GM21515 (cell line): ENCODE results near the gene TTLL5.
A peak's percentile ranks its signal among the peaks of the same experiment; 100 is the strongest.

Experiments
- ATAC-seq: cut with Tn5 transposase; IDR thresholded peaks from one replicate; pipeline ENCODE4 v1.9.1; 2021; ENCODE audit not compliant: unreplicated experiment

The TTLL5 gene

DNA sequence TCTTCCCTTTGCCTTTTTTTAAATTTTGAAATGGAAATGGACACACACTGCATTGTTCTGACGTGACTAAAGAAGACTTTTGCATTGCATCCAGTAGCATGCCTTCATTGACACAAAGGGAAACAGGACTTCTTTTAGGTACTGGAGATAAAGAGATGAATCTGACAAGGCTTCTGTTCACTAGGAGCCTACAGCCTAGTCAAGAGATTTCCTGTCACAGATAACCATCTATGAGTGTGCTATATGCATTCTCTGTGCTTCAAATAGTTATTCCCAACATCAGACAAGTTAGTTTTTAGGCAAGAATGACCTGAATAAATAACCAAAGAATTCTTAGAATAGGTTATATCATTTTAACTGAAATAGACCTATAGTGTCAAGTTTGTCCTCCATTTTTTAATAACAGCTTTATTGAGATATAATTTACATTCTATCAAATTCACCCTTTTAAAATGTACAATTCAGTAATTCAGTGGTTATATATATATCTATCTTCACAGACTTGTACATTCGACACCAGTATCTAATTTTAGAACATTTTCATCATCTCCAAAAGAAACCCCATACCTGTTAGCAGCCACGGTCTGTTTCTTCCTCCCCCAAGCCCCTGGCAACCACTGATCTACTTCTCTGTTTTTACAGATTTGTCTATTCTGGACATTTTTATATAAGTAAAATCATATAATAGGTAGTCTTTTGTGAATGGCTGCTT lies 122.7 kb downstream of the TTLL5 start:
- no peak for ATAC-seq

- no peak for ATAC-seq
Observed at GRCh38 chr14:75784314-75784686, 123.3 kb downstream of the TTLL5 start.

GRCh38 chr14:75793806-75794205 lies 132.8 kb downstream of the TTLL5 start:
- no peak for ATAC-seq

DNA sequence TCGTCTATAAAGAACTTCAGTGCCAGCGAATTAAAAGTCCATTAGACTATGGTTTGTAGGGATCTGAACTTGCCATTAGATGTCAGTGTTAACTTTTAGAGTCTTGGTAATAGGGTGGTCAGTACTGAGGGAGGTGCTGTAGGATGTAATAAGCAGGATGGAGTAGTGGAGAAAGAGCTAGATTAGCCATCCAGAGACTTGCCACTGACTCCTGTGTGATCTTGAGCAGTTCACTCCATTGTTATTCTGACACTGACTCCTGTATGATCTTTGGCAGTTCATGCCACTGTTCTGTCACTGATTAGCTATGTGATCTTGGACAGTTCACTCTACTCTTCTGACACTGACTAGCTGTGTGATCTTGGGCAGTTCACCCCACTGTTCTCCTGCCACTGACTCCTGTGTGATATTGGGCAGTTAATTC lies 133.6 kb downstream of the TTLL5 start:
- no peak for ATAC-seq

DNA sequence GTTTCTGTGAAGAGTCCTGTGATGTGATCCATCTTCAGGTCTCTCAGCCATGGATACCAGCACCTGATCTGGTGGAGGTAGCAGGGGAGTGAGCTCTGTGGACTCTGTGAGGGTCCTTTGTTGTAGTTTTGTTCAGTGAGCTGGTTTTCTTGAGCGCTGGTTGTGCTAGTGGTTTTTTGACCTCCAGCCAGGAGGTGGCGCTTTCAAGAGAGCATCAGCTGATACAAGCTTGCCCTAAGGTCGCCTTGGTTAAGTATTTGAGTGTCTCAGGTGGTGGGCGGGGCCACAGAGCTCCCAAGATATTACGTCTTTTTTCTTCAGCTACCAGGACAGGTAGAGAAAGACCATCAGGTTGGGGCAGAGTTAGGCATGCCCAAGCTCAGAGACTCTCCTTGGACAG lies 139.7 kb downstream of the TTLL5 start:
- no peak for ATAC-seq

DNA sequence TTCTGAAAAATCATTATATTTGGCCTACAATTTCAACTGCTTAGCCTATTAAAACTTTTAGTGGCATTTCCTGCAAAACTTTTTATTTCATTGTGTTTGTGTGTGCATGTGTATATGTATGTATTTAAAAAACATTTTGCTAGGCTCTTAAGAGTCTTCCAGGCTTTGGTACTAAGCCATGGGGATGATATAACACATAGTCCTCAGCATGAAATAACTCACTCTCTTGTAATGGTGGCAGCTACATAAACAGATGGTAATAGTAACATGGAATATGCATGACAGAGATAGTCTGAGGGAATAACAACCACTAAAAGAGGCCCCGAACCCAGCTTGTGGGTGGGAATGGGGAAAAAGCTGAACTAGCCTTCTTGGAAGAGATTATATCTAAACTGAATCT lies 141.4 kb downstream of the TTLL5 start:
- no peak for ATAC-seq

GRCh38 chr14:75803765-75804164 lies 142.7 kb downstream of the TTLL5 start:
- no peak for ATAC-seq

DNA sequence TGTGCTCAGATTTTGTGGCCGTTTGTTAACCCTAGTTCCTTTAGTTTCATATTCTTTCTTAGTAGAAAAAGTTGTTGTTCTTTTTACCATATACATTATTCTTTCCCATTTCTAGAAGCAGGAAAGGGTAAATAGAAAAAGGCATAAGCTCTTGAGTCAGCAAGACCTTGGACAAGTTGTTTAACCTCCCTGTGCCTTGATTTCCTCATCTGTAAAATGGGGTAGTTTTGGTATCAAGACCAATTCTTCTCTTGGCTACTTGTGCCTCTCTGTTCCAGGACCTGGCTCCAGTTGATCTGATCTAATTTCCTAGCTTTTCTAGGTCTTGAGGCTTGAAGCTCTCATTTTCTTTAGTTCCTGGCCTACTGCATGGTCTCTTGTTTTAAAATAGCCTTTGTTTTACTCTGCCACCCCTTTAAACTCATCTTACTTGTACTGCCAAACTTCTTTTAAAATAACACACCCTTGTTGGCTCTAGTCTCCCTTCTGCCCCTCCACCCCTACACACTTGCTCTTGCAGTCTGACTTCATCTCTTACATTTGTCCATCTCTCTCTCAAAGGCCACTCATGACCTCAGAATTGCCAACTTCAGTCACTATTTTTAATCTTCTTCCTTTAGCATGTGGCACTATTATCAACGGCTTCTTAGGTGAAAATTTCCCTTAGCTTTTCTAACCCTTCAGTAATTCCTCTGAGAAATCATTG lies 143.7 kb downstream of the TTLL5 start:
- ATAC-seq = no peak

GRCh38 chr14:75805646-75806045 lies 144.6 kb downstream of the TTLL5 start:
- ATAC-seq = no peak

DNA sequence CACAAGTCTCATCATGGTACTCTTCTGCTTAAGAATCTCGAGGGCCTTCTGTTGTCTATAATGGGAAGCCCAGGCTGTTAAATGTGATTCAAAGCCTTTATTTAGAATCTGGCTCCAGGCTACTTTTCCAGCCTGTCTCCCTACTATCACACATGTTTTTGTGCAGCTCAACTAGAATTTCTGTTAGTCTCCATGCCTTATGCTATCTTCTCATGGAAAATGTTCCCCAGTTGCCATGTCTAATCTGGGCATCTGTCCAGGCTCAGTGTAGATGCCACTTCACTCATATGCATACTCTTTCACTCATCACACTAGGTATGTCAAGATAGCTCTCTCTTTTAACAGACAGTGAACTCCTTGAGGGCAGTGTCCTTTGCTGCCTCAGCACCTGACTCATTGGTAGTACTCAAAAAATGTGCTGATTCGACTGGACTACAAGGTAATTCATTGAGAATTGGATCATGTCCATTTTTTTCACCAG lies 145.3 kb downstream of the TTLL5 start:
- ATAC-seq = no peak

DNA sequence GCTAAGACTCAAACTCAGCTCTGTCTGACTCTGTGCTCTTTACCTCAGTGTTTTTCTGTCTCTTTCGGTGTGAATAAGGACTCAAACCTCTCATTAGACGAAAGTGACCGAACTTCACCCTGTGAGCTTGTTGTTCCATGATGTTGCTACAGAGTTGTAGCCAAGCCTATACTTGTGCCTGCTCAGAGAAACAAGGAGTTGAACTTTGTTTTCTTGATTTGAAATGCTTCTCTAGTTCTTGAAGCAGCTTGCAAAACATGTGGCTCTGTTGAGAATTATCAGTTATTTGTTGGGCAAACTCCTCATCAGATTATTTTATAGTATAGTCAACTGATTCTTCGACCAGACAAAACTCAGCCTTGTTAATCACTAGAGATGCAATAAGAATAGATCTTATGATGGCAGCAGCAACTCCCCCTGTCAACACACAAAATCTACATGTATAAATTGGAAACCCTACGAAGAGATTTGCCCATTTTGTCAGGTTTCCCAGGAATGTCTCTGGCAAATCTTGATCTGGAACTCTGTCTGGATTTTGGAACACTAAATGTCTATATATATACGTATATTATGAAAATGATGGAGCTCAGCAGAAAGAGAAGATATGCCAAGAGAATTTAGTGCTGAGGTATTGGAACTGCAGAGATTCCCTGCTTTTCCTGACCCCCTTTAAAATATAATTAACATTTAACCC lies 146.8 kb downstream of the TTLL5 start:
- no peak for ATAC-seq

DNA sequence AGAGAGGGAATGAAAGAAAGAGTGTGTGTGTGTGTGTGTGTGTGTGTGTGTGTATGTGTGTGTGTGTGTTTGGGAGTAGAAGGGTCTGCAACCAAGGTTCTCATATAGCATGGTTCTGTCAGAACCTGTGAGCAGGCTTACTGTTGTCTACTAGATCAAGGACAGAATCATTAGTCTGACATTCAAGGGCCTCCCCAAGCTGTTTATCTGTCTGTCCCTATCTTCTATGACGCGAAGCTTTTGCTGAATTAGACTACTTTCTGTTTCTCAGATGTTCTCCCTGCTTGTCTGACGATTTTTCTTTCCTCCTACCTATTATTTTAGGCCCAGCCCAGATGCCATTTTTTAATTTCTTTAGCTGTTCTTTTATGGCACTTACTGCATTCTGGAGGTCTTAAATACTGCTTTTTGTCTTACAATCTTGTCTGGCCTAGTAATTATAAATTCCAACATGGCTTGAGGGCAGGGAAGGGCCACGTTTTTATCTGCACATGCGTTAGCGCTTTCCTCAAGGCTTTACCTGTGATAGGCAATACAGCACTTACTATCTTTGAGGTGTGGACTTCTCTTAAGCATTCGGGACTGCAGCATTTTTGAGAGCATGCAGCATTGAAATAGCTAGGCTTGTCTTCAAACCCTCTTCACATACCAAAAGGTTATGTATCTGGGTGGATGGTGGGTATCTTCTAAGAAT lies 150.2 kb downstream of the TTLL5 start:
- no peak for ATAC-seq

- no peak for ATAC-seq
Observed at GRCh38 chr14:75811872-75812499, 150.9 kb downstream of the TTLL5 start.

DNA sequence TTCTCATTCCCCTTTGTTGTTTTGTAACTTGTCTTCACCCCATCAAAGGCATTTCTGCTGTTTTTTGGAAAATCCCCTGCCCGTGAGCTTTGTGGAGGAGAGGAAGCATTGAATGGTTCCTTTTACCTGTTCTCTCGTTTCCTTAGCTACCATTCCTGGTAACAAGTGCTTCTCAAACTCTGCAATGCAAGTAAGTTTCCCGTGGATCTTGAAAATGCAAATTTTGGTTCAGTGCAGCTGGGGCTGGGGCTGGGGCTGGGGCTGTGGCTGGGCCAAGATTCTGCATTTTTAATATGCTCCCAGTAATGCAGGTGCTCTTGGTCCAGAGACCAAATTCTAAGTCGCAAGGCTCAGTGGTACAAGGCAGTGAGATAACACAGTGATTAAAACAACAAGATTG lies 151.6 kb downstream of the TTLL5 start:
- ATAC-seq = no peak

- no peak for ATAC-seq
Observed at GRCh38 chr14:75820761-75821160, 159.7 kb downstream of the TTLL5 start.

- no peak for ATAC-seq
Observed at GRCh38 chr14:75821831-75822521, 160.9 kb downstream of the TTLL5 start.

DNA sequence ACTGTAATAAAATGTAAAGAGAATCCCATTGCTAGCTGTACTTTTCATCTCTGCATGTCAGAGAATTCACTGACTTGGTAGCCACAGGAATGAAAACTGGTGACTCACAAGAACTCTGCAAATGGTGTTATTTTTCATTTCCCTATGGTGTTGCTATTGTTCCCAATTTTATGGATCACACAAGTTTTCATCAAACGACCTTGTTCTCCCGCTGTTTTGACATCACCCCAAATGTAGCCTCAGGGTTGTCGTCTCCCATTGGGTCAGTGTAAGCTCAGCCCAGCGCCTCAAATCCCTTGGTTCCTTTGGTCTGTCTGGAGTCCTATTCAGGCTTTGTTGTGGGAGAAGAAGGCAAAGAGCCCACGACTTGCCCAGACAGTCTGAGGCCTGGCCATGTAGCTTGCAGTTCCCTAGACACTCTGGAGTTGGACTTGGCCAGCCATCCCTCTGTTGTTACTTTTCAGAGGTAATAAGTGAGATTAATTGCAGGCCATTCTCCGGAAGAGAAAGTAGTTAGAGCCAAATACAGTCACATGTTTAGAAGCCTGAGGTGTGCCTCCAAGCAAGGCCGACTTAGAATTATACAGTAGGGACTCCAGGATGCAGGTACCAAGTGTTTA lies 161.6 kb downstream of the TTLL5 start:
- ATAC-seq = no peak

GRCh38 chr14:75823334-75823733 lies 162.3 kb downstream of the TTLL5 start:
- no peak for ATAC-seq

DNA sequence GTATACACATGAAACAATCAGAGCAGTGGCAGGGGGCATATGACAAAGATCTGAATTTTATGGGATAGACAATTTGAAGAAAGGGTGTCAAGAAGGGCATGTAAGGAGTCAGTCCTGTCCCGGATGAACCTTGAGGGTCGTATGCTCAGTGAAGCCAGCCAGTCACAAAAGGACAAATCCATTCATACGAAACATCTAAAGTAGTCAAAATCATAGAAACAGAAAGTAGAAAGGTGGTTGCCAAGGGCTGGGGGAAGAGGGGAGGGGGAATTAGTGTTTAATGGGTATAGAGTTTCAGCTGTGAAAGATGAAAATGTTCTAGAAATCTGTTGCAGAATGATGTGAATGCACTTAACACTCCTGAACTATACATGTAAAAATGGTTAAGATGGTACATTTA lies 163.3 kb downstream of the TTLL5 start:
- no peak for ATAC-seq

DNA sequence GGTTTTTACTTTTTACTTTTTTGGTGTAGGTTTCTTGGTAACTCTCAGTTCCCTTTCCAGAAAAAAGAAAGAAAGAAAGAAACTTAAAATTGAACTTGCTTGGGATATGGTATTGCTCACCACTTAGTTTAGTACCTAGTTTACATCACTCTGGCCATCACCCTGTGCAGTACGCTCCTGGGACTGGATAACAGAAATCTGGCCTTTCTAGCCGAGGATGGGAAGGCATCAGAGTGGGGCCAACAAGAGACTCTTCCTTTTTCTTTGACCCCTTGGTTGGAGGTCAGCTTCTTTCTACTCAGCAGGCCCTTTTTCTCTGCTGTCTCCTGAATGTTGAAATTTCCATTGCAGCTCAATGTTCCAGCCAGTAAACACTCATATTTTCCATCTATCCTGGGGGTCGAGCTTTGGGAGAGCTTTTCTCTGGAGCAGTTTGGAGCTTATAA lies 164.1 kb downstream of the TTLL5 start:
- ATAC-seq = peak; percentile 48
